WTC11 (cell line): Measurements from ENCODE around the gene KCNK17.

ENCODE experiments used
- AFF4 ChIP-seq: sonication (generic); formaldehyde crosslinking; IDR thresholded peaks from 2 replicates; pipeline ENCODE4 v1.8.1; 2023; ENCODE audit warnings: mild to moderate bottlenecking, missing genetic modification reagents, borderline replicate concordance
- ATF1 ChIP-seq: sonication (generic); formaldehyde crosslinking; IDR thresholded peaks from 2 replicates; pipeline ENCODE4 v1.8.1; 2023; ENCODE audit warnings: mild to moderate bottlenecking, moderate library complexity, missing genetic modification reagents
- CTCF ChIP-seq: fragments of 200-600 bp; IDR thresholded peaks from 2 replicates; pipeline ENCODE4 v1.8.0; 2022; ENCODE audit warnings: antibody characterized with exemption
- ELF4 ChIP-seq: sonication (generic); formaldehyde crosslinking; IDR thresholded peaks from 2 replicates; pipeline ENCODE4 v1.8.1; 2022; ENCODE audit warnings: low read depth, mild to moderate bottlenecking, moderate library complexity, missing genetic modification reagents
- FOXK1 ChIP-seq: sonication (generic); formaldehyde crosslinking; IDR thresholded peaks from 2 replicates; pipeline ENCODE4 v1.8.0; 2022; ENCODE audit warnings: mild to moderate bottlenecking, moderate library complexity, missing genetic modification reagents
- FOXP4 ChIP-seq: sonication (generic); formaldehyde crosslinking; IDR thresholded peaks from 2 replicates; pipeline ENCODE4 v1.8.0; 2022; ENCODE audit warnings: mild to moderate bottlenecking, missing genetic modification reagents
- IRF2 ChIP-seq: sonication (generic); formaldehyde crosslinking; IDR thresholded peaks from 2 replicates; pipeline ENCODE4 v1.8.0; 2022; ENCODE audit warnings: low read depth, missing genetic modification reagents, borderline replicate concordance
- RELA ChIP-seq: sonication (generic); formaldehyde crosslinking; IDR thresholded peaks from 2 replicates; pipeline ENCODE4 v1.8.1; 2022; ENCODE audit warnings: missing genetic modification reagents, mild to moderate bottlenecking, borderline replicate concordance
- SOX15 ChIP-seq: fragments of 250-450 bp; sonication (Bioruptor Pico); IDR thresholded peaks from 2 replicates; pipeline ENCODE4 v1.9.0; 2021; ENCODE audit warnings: mild to moderate bottlenecking
- TEAD4 ChIP-seq: sonication (generic); formaldehyde crosslinking; IDR thresholded peaks from 2 replicates; pipeline ENCODE4 v1.8.0; 2022; ENCODE audit warnings: mild to moderate bottlenecking, missing genetic modification reagents
- ZNF138 ChIP-seq: sonication (generic); formaldehyde crosslinking; conservative IDR thresholded peaks from 2 replicates; pipeline ENCODE4 v1.8.1; 2022; ENCODE audit warnings: mild to moderate bottlenecking, moderate library complexity, missing genetic modification reagents
- ZNF423 ChIP-seq: fragments of 250-450 bp; sonication (Bioruptor Pico); IDR thresholded peaks from 2 replicates; pipeline ENCODE4 v2.1.2; 2022; ENCODE audit warnings: mild to moderate bottlenecking, moderate library complexity
- TF ChIP-seq, protein P1 (sequence below): sonication (generic); formaldehyde crosslinking; conservative IDR thresholded peaks from 2 replicates; pipeline ENCODE4 v1.8.1; 2023; ENCODE audit warnings: mild to moderate bottlenecking, low read depth, missing genetic modification reagents, moderate library complexity

DNA sequence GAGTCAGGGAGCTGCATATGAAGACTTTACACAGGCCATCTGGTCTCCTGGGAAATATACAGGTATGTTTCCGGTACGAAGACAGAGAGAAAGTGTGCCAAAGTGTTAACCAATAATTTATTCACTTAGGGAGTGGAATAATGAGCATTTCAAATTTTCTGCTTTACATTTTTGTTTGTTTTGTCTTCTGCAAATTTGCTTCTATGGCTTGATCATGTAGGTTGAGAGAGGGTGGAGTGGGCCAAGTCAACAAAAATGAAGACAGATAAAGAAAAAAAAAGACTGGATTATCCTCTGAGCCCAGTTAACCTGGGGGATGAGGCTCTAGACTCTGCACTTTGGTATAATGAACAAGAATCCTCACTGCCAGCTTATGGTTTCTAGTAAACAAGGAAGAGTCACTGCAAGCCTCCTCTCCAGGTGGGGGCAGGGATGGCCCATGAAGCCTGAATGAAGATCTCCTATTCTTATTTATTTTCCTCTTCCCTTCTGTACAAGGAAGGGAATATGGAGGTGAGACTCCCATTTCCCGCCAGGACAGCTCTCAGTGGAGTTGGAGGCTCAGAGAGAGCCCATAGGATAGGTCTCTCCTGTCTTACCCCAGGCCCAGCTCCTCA, 37.7 kb downstream of the KCNK17 start:
- TF ChIP-seq CTCF (no peak), SOX15 (CRISPR knock-in tag) (no peak), ZNF423 (CRISPR knock-in tag) (no peak), FOXP4 (CRISPR knock-in tag) (no peak), FOXK1 (CRISPR knock-in tag) (no peak), IRF2 (CRISPR knock-in tag) (no peak), ZNF138 (CRISPR knock-in tag) (no peak), ATF1 (CRISPR knock-in tag) (no peak), ELF4 (no peak), TEAD4 (CRISPR knock-in tag) (no peak), RELA (no peak), AFF4 (no peak)
- TF ChIP-seq, protein P1, sequence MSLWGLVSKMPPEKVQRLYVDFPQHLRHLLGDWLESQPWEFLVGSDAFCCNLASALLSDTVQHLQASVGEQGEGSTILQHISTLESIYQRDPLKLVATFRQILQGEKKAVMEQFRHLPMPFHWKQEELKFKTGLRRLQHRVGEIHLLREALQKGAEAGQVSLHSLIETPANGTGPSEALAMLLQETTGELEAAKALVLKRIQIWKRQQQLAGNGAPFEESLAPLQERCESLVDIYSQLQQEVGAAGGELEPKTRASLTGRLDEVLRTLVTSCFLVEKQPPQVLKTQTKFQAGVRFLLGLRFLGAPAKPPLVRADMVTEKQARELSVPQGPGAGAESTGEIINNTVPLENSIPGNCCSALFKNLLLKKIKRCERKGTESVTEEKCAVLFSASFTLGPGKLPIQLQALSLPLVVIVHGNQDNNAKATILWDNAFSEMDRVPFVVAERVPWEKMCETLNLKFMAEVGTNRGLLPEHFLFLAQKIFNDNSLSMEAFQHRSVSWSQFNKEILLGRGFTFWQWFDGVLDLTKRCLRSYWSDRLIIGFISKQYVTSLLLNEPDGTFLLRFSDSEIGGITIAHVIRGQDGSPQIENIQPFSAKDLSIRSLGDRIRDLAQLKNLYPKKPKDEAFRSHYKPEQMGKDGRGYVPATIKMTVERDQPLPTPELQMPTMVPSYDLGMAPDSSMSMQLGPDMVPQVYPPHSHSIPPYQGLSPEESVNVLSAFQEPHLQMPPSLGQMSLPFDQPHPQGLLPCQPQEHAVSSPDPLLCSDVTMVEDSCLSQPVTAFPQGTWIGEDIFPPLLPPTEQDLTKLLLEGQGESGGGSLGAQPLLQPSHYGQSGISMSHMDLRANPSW (CRISPR knock-in tag) = no peak
